ENCODE results near the gene BAHCC1.

Gene BAHCC1

GRCh38 chr17:81492706-81493105 is 97.4 kb downstream of the BAHCC1 start:
- H3K4me1 Mint-ChIP-seq: peaks cover 32% of the 10 kb centered on the region
- no peak overlapping the region for H3K4me3 Mint-ChIP-seq
- H3K27ac Mint-ChIP-seq: no peak overlapping the region
- peaks cover 29% of the 10 kb centered on the region for H3K27me3 Mint-ChIP-seq
- ATAC-seq: no peak
- DNase-seq: no peak
- no peaks in the 10 kb centered on the region for H3K9me3 Mint-ChIP-seq

GRCh38 chr17:81493198-81494038 is 98.2 kb downstream of the BAHCC1 start:
- Mint-ChIP-seq H3K4me1 (peaks cover 32% of the 10 kb centered on the region), H3K9me3 (no peaks in the 10 kb centered on the region), H3K27me3 (peaks cover 29% of the 10 kb centered on the region), H3K4me3 (no peak overlapping the region), H3K27ac (no peak overlapping the region)
- no peak for ATAC-seq
- DNase-seq: no peak

- peaks cover 24% of the 10 kb centered on the region for H3K27me3 Mint-ChIP-seq
Measured at GRCh38 chr17:81494626-81495377, 99.5 kb downstream of the BAHCC1 start.

GRCh38 chr17:81498953-81499600 is 103.8 kb downstream of the BAHCC1 start:
- peak; percentile 56 for ATAC-seq

More at GRCh38 chr17:81494626-81495377, 99.5 kb downstream of the BAHCC1 start:
- H3K4me1 Mint-ChIP-seq: peaks cover 19% of the 10 kb centered on the region
- no peaks in the 10 kb centered on the region for H3K9me3 Mint-ChIP-seq
- no peak overlapping the region for H3K4me3 Mint-ChIP-seq
- peak; percentile 49 for ATAC-seq
- H3K27ac Mint-ChIP-seq: no peak overlapping the region
- DNase-seq: no peak

GRCh38 chr17:81499601-81499970 is 104.3 kb downstream of the BAHCC1 start:
- peaks cover 6% of the 10 kb centered on the region for H3K4me1 Mint-ChIP-seq
- no peak overlapping the region for H3K4me3 Mint-ChIP-seq
- H3K27ac Mint-ChIP-seq: no peak overlapping the region
- no peaks in the 10 kb centered on the region for H3K27me3 Mint-ChIP-seq
- peak; percentile 32 for ATAC-seq
- no peak for DNase-seq
- H3K9me3 Mint-ChIP-seq: no peaks in the 10 kb centered on the region

More at GRCh38 chr17:81498953-81499600, 103.8 kb downstream of the BAHCC1 start:
- Mint-ChIP-seq H3K27ac (no peak overlapping the region), H3K27me3 (no peaks in the 10 kb centered on the region), H3K9me3 (no peaks in the 10 kb centered on the region), H3K4me3 (no peak overlapping the region), H3K4me1 (peaks cover 9% of the 10 kb centered on the region)
- DNase-seq: no peak

- Mint-ChIP-seq H3K27me3 (no peaks in the 10 kb centered on the region), H3K4me3 (no peak overlapping the region), H3K9me3 (no peaks in the 10 kb centered on the region), H3K27ac (no peak overlapping the region), H3K4me1 (peaks cover 2% of the 10 kb centered on the region)
- ATAC-seq (no peak), DNase-seq (no peak)
Measured at GRCh38 chr17:81500047-81500446, 104.8 kb downstream of the BAHCC1 start.

- no peak overlapping the region for H3K4me3 Mint-ChIP-seq
- peaks cover 1% of the 10 kb centered on the region for H3K4me1 Mint-ChIP-seq
- ATAC-seq: no peak
- no peak for DNase-seq
- H3K27ac Mint-ChIP-seq: no peak overlapping the region
- no peaks in the 10 kb centered on the region for H3K27me3 Mint-ChIP-seq
- no peaks in the 10 kb centered on the region for H3K9me3 Mint-ChIP-seq
Measured at GRCh38 chr17:81502471-81503017, 107.3 kb downstream of the BAHCC1 start.

- no peak overlapping the region for H3K4me3 Mint-ChIP-seq
- H3K27ac Mint-ChIP-seq: no peak overlapping the region
- H3K9me3 Mint-ChIP-seq: no peaks in the 10 kb centered on the region
- H3K27me3 Mint-ChIP-seq: no peaks in the 10 kb centered on the region
- ATAC-seq (no peak), DNase-seq (no peak)
- H3K4me1 Mint-ChIP-seq: peaks cover 12% of the 10 kb centered on the region
Measured at GRCh38 chr17:81503619-81504018, 108.4 kb downstream of the BAHCC1 start.

- ATAC-seq (no peak), DNase-seq (no peak)
- H3K27ac Mint-ChIP-seq: peak overlapping the region in 1 of 2 donors; percentile 91
- peak overlapping the region; percentile 96 to 98 for H3K4me3 Mint-ChIP-seq
- peaks cover 39% of the 10 kb centered on the region for H3K4me1 Mint-ChIP-seq
- no peaks in the 10 kb centered on the region for H3K27me3 Mint-ChIP-seq
- H3K9me3 Mint-ChIP-seq: no peaks in the 10 kb centered on the region
Measured at GRCh38 chr17:81508639-81509206, 113.5 kb downstream of the BAHCC1 start.

GRCh38 chr17:81509207-81509971 is 114.1 kb downstream of the BAHCC1 start:
- ATAC-seq: no peak
- no peaks in the 10 kb centered on the region for H3K27me3 Mint-ChIP-seq
- H3K4me1 Mint-ChIP-seq: peaks cover 39% of the 10 kb centered on the region
- H3K9me3 Mint-ChIP-seq: no peaks in the 10 kb centered on the region
- H3K4me3 Mint-ChIP-seq: peak overlapping the region; percentile 96 to 98
- H3K27ac Mint-ChIP-seq: peak overlapping the region; percentile 91 to 92
- no peak for DNase-seq

GRCh38 chr17:81509972-81510784 is 114.9 kb downstream of the BAHCC1 start:
- Mint-ChIP-seq H3K4me1 (peaks cover 41% of the 10 kb centered on the region), H3K4me3 (peak overlapping the region; percentile 96 to 98), H3K27ac (peak overlapping the region; percentile 93), H3K27me3 (no peaks in the 10 kb centered on the region), H3K9me3 (no peaks in the 10 kb centered on the region)
- DNase-seq: peak in 1 of 2 donors; percentile 38
- no peak for ATAC-seq

GRCh38 chr17:81510785-81511553 is 115.7 kb downstream of the BAHCC1 start:
- peak overlapping the region; percentile 96 to 98 for H3K4me3 Mint-ChIP-seq
- ATAC-seq: no peak
- peak overlapping the region; percentile 93 for H3K27ac Mint-ChIP-seq
- H3K9me3 Mint-ChIP-seq: no peaks in the 10 kb centered on the region
- no peaks in the 10 kb centered on the region for H3K27me3 Mint-ChIP-seq
- peaks cover 49% of the 10 kb centered on the region for H3K4me1 Mint-ChIP-seq
- DNase-seq: peak; percentile 45 to 62

- H3K9me3 Mint-ChIP-seq: no peaks in the 10 kb centered on the region
- DNase-seq: no peak
- H3K4me1 Mint-ChIP-seq: peaks cover 54% of the 10 kb centered on the region
- H3K27me3 Mint-ChIP-seq: no peaks in the 10 kb centered on the region
- H3K4me3 Mint-ChIP-seq: peak overlapping the region; percentile 96 to 98
- H3K27ac Mint-ChIP-seq: peak overlapping the region; percentile 93
- no peak for ATAC-seq
Measured at GRCh38 chr17:81511554-81511803, 116.2 kb downstream of the BAHCC1 start.

Measured in stimulated activated naive CD8-positive, alpha-beta T cell treated with anti-CD3 and anti-CD28 coated beads, Interleukin-15, amount 100 ng/mL, for 72 hours (primary cell).